GM06990 (cell line): ENCODE data around the gene CELF5.
A peak's percentile ranks its signal among the peaks of the same experiment; 100 is the strongest.
"Not testable (repeated sequence)": the region's sequence is repeated elsewhere in the genome, so short reads cannot be mapped to it uniquely, and the experiment has no call there.

Experiments
- DNase-seq: peaks from one replicate; pipeline ENCODE4 v3.0.0-alpha.2; 2011; ENCODE audit not compliant: insufficient read length; ENCODE audit errors: extremely low read depth
- H3K27me3 ChIP-seq: replicated peaks from 2 replicates; pipeline ENCODE4 v1.6.0; 2011; ENCODE audit warnings: low read length; ENCODE audit not compliant: control insufficient read depth, insufficient read depth
- H3K36me3 ChIP-seq: 2 replicates; pipeline ENCODE4 v1.5.1; 2011; ENCODE audit warnings: low read length; ENCODE audit not compliant: control insufficient read depth, insufficient read depth
- H3K4me3 ChIP-seq: replicated peaks from 2 replicates; pipeline ENCODE4 v1.5.1; 2011; ENCODE audit warnings: low read depth, mild to moderate bottlenecking, control low read depth, low read length
- TF ChIP-seq, protein P1 (sequence below): IDR thresholded peaks from 2 replicates; pipeline ENCODE4 v1.5.1; 2011; ENCODE audit warnings: low read length, control low read depth, mild to moderate bottlenecking, inconsistent platforms; ENCODE audit not compliant: insufficient read depth, poor library complexity, severe bottlenecking

The CELF5 gene

DNA sequence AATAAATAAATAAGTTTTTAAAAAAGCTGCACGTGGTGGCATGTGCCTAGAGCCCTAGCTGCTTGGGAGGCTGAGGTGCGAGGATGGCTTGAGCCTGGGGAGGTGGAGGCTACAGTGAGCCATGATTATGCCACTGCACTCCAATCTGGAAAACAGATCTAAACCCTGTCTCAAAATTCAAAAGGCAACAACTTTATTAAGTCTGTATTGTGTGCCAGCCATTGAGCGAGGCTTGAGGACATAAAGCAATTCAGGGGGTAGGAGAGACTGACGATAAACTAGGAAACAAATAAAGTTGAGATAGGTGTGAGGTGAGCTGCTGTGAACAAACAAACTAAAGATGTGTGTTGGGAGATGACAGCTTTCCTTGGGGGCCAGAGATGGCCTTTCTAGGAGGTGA lies 8.7 kb downstream of the CELF5 start:
- Histone ChIP-seq H3K36me3 (no peaks in the 10 kb centered on the region), H3K27me3 (peaks cover under 1% of the 10 kb centered on the region), H3K4me3 (no peak overlapping the region)
- TF ChIP-seq, protein P1, sequence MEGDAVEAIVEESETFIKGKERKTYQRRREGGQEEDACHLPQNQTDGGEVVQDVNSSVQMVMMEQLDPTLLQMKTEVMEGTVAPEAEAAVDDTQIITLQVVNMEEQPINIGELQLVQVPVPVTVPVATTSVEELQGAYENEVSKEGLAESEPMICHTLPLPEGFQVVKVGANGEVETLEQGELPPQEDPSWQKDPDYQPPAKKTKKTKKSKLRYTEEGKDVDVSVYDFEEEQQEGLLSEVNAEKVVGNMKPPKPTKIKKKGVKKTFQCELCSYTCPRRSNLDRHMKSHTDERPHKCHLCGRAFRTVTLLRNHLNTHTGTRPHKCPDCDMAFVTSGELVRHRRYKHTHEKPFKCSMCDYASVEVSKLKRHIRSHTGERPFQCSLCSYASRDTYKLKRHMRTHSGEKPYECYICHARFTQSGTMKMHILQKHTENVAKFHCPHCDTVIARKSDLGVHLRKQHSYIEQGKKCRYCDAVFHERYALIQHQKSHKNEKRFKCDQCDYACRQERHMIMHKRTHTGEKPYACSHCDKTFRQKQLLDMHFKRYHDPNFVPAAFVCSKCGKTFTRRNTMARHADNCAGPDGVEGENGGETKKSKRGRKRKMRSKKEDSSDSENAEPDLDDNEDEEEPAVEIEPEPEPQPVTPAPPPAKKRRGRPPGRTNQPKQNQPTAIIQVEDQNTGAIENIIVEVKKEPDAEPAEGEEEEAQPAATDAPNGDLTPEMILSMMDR: no peak
- no peak for DNase-seq

DNA sequence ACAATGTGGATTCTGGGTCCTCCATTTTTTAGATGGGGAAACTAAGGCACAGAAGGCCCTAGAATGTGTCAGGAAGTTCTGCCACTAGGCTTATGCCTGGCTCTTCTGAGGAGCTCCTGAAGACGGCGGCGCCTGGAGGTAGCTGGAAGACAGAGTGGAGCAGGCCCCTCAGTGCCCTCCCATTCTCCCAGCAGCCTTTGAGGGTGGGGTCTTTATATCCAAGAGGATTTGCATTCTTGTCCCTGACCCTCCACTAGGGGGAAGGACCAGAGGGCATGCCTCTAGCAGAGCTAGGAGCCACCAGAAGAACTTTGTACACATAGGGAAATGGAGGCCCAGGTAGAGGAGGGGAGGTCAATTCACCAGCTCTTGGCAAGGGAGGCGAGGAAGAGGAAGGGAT lies 9.4 kb downstream of the CELF5 start:
- Histone ChIP-seq H3K36me3 (no peaks in the 10 kb centered on the region), H3K27me3 (no peaks in the 10 kb centered on the region; the same call in 1 of the 2 replicates), H3K4me3 (no peak overlapping the region)
- TF ChIP-seq, protein P1: no peak
- DNase-seq: no peak

DNA sequence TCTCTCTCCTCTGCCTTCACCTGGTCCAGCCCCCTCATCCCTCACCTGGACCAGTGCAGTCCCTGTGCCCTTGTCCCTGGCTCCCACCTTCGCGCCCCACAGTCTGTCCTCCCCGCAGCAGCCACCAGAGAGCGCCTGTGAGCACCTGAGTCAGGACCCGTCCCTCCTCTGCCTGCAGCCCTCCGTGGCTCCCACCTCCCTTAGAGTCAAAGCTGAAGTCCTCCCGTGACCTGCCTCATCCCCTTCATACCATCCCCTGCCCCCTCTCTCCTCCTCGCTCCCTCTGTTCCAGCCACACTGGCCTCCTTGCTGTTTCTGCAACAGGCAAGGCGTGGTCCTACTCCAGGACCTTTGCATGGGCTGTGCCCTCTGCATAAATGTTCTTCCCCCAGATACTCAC lies 10.3 kb downstream of the CELF5 start:
- Histone ChIP-seq H3K36me3 (no peaks in the 10 kb centered on the region), H3K27me3 (no peaks in the 10 kb centered on the region), H3K4me3 (no peak overlapping the region)
- TF ChIP-seq, protein P1: peak; percentile 41
- DNase-seq: no peak

DNA sequence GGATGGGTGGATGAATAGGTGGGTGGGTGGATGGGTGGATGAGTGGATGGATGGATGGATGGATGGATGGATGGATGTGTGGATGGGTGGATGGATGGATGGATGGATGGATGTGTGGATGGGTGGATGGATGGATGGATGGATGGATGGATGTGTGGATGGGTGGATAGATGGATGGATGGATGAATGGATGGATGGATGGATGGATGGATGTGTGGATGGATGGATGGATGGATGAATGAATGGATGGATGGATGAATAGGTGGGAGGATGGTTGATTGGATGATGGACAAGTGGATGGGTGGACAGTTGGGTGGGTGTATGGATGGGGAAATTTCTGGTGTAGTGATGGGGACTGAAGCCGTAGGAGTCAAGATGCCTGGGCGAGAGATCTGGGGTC lies 11.1 kb downstream of the CELF5 start:
- not testable (repeated sequence) for H3K36me3 ChIP-seq, DNase-seq, H3K4me3 ChIP-seq, H3K27me3 ChIP-seq

DNA sequence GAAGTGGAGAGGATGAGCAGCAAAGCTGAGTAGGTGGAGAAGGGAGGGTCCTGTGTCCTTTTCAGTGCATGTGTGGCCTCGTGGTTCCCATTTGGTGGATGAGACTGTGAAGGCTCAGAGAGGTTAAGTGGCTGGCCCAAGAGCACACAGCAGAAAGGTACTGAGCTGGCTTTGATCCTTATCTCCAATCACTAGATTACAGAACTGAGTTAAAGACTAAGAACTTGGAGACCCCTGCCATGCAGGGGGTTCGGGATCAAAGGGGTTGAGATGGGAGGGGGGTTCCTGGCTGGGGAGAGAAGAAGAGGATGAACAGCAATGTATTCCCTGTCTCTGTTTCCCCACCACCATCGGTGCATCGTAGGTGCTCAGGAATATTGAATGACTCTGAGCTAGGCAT lies 11.8 kb downstream of the CELF5 start:
- Histone ChIP-seq H3K4me3 (no peak overlapping the region), H3K36me3 (no peaks in the 10 kb centered on the region), H3K27me3 (no peaks in the 10 kb centered on the region; the same call in 1 of the 2 replicates)
- TF ChIP-seq, protein P1: no peak
- DNase-seq: no peak

DNA sequence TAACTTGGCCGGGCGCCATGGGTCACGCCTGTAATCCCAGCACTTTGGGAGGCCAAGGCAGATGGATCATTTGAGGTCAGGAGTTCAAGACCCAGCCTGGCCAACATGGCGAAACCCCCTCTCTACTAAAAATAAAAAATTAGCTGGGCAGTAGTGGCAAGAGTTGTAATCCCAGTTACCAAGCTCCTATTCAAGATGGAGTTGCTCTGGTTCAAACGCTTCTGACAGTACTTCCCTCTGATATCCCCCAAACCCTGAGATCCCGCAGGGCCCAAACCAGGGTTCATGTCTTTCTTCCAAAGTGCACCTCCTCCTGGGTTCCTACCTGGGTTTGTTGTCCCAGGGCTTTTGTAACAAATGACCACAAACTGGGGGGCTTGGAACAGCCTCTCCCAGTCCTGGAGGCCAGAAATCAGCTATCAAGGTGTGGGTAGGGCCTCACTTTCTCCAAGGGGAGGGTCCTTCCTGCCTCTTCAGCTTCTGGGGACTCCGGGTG lies 13.7 kb downstream of the CELF5 start:
- Histone ChIP-seq H3K4me3 (no peak overlapping the region), H3K27me3 (no peaks in the 10 kb centered on the region; the same call in 1 of the 2 replicates), H3K36me3 (no peaks in the 10 kb centered on the region)
- TF ChIP-seq, protein P1: no peak
- no peak for DNase-seq
